CD4-positive, alpha-beta T cell treated with Interleukin-2 at 100 ng/mL for 4 hours (primary cell): ENCODE measurements around the gene SP7.
"Not testable (repeated sequence)": the region's sequence is repeated elsewhere in the genome, so short reads cannot be mapped to it uniquely, and the experiment has no call there.

Source experiments
- DNase-seq: peaks from one replicate; pipeline ENCODE4 v3.0.0-alpha.2; 2020; ENCODE audit warnings: low spot score

The SP7 gene

GRCh38 chr12:53320352-53321195 is 15.6 kb downstream of the SP7 start:
- DNase-seq, result no peak

DNA sequence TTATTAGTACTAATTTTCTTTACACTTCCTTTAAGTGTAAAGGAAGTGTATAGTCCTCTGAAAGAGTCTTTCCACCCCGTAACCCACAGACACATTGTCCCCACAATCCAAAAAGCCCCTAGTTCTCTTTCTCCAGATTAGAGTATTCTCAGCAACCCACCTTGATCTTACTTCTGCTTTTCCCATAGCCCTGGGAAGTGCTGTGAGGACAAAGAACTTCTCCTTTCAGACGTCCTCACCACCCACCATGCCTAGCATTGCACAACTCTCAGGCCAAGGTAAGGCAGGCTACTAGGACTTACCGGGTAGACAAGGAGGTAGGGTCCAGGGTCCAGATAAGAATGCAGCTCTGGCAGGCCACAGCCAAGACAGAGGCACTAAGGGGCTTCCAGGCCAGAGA is 22.2 kb downstream of the SP7 start:
- DNase-seq, result no peak

GRCh38 chr12:53308276-53308675 is 27.9 kb downstream of the SP7 start:
- no peak for DNase-seq

DNA sequence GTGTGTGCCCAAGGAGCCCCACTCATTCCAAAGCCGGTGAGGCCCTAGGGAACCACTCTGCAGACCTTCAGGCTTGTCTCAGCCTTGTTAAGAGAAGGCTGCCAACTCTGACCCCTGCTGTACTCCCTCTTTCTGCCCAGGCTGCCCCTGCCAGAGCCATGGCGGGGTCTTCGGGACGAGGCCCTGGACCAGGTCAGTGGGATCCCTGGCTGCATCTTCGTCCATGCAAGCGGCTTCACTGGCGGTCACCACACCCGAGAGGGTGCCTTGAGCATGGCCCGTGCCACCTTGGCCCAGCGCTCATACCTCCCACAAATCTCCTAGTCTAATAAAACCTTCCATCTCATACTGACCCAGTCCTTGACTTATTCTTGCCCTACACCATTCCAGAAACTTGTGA is 29.3 kb downstream of the SP7 start:
- no peak for DNase-seq

GRCh38 chr12:53302903-53303302 is 33.3 kb downstream of the SP7 start:
- DNase-seq, result no peak

DNA sequence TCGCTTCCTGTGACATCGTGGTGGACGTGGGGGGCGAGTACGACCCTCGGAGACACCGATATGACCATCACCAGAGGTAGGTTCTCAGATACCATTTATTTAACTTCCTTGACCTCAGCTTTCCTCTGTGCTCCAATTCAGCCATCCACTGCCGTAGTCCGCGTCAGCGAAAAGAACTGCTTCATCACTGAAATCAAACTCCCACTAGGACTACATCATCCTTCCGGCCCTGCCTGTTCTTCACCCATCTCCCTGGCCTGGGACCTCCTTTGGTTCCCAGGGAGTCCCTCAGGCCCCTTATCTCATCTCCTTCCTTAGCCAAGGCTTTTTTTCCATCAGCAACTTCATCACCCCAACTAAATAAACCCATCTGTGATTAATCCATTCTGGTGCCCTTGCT is 36.0 kb downstream of the SP7 start:
- DNase-seq, result no peak

DNA sequence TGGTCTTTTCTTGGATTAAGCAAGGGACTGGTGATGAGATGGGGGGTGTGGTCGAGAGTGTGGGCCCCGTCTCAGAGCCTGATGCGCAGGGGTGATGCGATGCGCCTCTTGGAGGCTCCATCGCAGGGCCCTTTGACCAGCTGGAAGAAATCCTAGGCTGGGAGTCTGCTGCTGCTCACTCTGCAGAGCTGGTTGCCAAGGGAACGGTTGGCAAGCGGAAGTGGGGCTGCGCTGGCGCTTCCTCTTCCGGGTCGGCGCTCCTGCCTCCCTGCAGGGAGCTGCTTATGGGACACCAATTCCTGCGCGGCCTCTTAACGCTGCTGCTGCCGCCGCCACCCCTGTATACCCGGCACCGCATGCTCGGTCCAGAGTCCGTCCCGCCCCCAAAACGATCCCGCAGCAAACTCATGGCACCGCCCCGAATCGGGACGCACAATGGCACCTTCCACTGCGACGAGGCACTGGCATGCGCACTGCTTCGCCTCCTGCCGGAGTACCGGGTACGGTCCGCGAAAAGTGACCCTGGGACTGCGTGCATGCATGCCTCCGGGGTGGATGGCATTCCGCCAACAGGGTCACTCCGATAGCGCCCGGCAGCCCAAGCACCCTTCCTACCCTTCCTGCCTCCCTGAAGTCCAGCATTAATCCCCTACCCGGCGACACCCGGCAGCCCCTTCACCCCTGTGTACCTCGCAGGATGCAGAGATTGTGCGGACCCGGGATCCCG is 36.5 kb downstream of the SP7 start, which contains the start of gene MYG1:
Gene MYG1, plus strand, starts transcription at position 242 of the 727 bp plus-strand sequence. Its CDS starts 43 bp downstream, at position 285.
- peak; percentile 86 for DNase-seq

DNA sequence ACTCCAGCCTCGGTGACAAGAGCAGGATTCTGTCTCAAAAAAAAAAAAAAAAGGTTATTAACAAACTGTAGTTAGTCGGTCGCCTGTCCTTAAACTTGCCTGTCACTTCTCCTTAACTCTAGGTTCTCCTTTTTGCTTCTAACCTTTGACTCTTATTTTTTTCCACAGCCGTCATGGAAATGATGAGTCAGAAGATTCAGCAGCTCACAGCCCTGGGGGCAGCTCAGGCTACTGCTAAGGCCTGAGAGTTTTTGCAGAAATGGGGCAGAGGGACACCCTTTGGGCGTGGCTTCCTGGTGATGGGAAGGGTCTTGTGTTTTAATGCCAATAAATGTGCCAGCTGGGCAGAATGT is 37.1 kb downstream of the SP7 start:
- DNase-seq, result peak; percentile 53

DNA sequence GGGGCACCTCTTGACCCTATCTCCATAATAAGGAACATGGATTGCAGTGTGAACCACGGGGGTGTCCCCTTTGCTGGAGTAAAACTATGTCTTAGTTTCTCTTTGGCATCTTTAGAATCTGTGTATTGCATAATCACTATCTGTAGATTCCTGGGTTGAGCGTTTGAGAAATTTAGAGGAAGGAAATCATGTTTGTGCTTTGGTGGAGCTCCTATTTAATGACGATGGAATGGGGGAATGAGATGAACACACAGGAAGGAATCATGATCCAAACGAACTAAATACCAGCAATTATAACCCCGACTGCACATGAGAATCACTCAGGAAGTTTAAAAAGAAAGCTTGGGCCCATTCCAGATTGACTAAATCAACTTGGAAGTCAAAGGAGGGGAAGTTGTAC is 38.0 kb downstream of the SP7 start:
- no peak for DNase-seq

GRCh38 chr12:53297106-53297505 is 39.0 kb downstream of the SP7 start:
- not testable (repeated sequence) for DNase-seq

- DNase-seq, result no peak
Measured at GRCh38 chr12:53295891-53296219, 40.3 kb downstream of the SP7 start.

- DNase-seq, result peak; percentile 93
Measured at GRCh38 chr12:53295070-53295890, 40.9 kb downstream of the SP7 start, which contains the start of gene PFDN5. PFDN5 (plus strand) TSS chr12:53295542; CDS start chr12:53295568, 26 bp downstream.

DNA sequence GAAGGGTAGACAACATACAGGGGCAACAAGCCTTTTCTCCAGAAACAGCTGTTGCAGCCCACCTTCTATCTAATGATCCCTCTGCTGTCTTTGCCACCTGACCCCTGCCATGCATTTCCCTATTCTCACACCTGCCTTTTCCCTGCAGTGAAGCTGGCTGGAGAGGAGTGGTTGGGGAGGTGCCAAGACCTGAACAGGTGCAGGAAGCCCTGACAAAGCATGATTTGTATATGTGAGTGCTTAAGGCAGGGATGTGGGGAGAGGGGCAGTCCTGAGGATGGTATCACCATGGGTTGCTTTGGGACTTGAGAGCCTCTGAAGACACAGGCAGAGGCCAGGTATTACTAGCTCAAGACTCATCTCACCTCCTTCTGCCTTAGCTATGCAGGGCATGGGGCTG is 43.7 kb downstream of the SP7 start:
- no peak for DNase-seq

- no peak for DNase-seq
Measured at GRCh38 chr12:53290661-53291060, 45.5 kb downstream of the SP7 start.

- DNase-seq, result no peak
Measured at GRCh38 chr12:53289891-53290290, 46.3 kb downstream of the SP7 start.

GRCh38 chr12:53288322-53288721 is 47.8 kb downstream of the SP7 start:
- no peak for DNase-seq

- peak; percentile 83 for DNase-seq
Measured at GRCh38 chr12:53287741-53288216, 48.4 kb downstream of the SP7 start.

DNA sequence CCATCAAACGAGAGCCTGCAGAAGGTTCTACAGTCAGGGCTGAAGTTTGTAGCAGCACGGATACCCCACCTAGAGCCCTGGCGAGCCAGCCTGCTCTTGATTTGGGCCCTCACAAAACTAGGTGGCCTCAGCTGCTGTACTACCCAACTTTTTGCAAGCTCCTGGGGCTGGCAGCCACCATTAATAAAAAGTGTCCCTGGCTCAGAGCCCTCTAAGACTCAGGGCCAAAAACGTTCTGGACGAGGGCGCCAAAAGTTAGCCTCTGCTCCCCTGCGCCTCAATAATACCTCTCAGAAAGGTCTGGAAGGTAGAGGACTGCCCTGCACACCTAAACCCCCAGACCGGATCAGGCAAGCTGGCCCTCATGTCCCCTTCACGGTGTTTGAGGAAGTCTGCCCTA is 49.7 kb downstream of the SP7 start:
- no peak for DNase-seq

DNA sequence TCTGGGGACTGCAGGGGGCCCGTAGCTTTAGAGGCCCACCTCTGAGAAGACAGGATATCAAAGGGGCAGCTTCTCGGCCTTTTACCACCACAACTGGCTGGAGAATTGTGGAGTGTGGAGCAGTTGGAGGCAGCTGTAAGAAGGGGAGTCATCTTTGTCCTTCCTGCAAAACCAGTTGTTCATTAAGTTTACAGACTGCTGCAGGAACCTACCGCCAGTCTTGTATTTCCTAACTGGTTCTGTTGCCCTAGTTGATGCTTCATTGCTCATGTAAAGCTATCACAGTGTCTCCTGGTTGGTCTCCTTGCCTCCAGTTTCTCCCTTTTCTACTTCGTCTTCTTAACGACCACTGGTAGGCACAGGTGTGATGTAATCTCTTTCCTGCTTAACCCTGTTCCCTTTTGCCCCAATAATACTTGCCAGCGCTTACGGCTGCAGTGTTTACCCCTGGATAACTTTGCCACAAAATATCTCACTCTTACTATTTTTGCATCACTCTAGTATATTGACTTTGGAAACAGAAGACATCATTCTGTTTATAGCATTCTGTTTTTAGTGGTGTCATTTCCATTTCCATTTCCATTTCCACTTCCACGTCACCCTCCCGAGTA is 56.2 kb downstream of the SP7 start:
- no peak for DNase-seq

GRCh38 chr12:53279283-53279869 is 56.8 kb downstream of the SP7 start:
- DNase-seq, result no peak

DNA sequence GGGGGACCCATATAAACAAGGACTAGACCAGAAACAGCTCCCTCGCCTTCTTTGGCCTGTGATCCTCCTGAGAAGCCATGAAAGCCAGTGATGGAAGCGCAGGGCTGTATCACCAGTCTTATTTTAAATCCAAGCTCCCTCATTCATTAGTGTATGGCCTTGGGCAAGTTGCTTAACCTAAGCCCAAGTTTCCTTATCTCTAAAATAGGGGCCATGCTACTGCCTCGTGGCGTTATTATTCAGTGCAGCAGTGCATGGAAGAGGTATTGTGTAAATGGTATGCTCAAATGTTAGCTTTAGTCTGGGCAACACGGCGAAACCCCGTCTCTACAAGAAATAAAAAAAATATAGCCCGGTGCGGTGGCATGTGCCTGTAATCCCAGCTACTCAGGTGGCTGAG is 58.2 kb downstream of the SP7 start:
- no peak for DNase-seq
